K562 (cell line): Measurements from ENCODE around the gene CAPZA3.

Source experiments
- BDP1 ChIP-seq: IDR thresholded peaks from 3 replicates; pipeline ENCODE4 v1.6.1; 2011; ENCODE audit not compliant: insufficient read length, insufficient read depth
- CBFB ChIP-seq: sonication (generic); formaldehyde crosslinking; IDR thresholded peaks from 2 replicates; pipeline ENCODE4 v1.4.0; 2020; ENCODE audit warnings: mild to moderate bottlenecking, missing genetic modification reagents
- CBX3 ChIP-seq, 2 experiments: IDR thresholded peaks; 1 replicate in 1 of 2; 2 replicates in 1 of 2; pipeline ENCODE4 v1.6.1; 2012; ENCODE audit warnings: inconsistent platforms in 2 of 2, low read length in 2 of 2, borderline replicate concordance in 1 of 2, control low read depth in 1 of 2
- CEBPB ChIP-seq: fragments of 450-650 bp; IDR thresholded peaks from 2 replicates; pipeline ENCODE4 v1.6.1; 2016; ENCODE audit warnings: missing genetic modification characterization, missing compliant biosample characterization
- CTCF ChIP-seq, 3 experiments: IDR thresholded peaks in 2 of 3; conservative IDR thresholded peaks in 1 of 3; 2 replicates each; pipeline ENCODE4 v1.5.1; 2011 to 2012; ENCODE audit warnings: low read length in 3 of 3, mild to moderate bottlenecking in 3 of 3, control low read depth in 2 of 3, improper control_type of control experiment in 1 of 3, inconsistent platforms in 1 of 3, low read depth in 1 of 3, mixed read lengths in 1 of 3, moderate library complexity in 1 of 3; ENCODE audit not compliant: insufficient read depth in 2 of 3
- HDGF ChIP-seq: fragments of 450-650 bp; IDR thresholded peaks from 2 replicates; pipeline ENCODE4 v1.6.1; 2016
- SIN3A ChIP-seq, 2 experiments: fragments of 150-350 bp in 1 of 2; IDR thresholded peaks; 2 replicates each; pipeline ENCODE4 v1.6.1; 2011 to 2016; ENCODE audit warnings: borderline replicate concordance in 2 of 2, low read depth in 2 of 2, low read length in 2 of 2, mild to moderate bottlenecking in 2 of 2, moderate library complexity in 2 of 2; ENCODE audit not compliant: control insufficient read depth in 1 of 2
- USF2 ChIP-seq: sonication (generic); formaldehyde crosslinking; IDR thresholded peaks from 2 replicates; pipeline ENCODE4 v1.5.0; 2020; ENCODE audit warnings: missing genetic modification reagents
- ZNF253 ChIP-seq: fragments of 250-450 bp; sonication (Bioruptor Pico); conservative IDR thresholded peaks from 2 replicates; pipeline ENCODE4 v1.6.1; 2021; ENCODE audit warnings: mild to moderate bottlenecking
- TF ChIP-seq, protein P1 (sequence below): sonication (generic); formaldehyde crosslinking; IDR thresholded peaks from 2 replicates; pipeline ENCODE4 v1.8.0; 2022; ENCODE audit warnings: missing genetic modification reagents, mild to moderate bottlenecking, borderline replicate concordance
- TF ChIP-seq, protein P2 (sequence below): sonication (generic); formaldehyde crosslinking; IDR thresholded peaks from 2 replicates; pipeline ENCODE4 v1.9.0; 2022; ENCODE audit warnings: mild to moderate bottlenecking, missing genetic modification reagents

GRCh38 chr12:18706798-18707197 lies 31.1 kb upstream of the CAPZA3 start:
- TF ChIP-seq, protein P1, sequence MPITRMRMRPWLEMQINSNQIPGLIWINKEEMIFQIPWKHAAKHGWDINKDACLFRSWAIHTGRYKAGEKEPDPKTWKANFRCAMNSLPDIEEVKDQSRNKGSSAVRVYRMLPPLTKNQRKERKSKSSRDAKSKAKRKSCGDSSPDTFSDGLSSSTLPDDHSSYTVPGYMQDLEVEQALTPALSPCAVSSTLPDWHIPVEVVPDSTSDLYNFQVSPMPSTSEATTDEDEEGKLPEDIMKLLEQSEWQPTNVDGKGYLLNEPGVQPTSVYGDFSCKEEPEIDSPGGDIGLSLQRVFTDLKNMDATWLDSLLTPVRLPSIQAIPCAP: no peak
- no peak for TF ChIP-seq CTCF (IDR thresholded peaks at IDR 0.05 in 2 of 3, conservative IDR thresholded peaks at IDR 0.05 in 1 of 3; ENCODE audit: insufficient read depth in 2 of 3, low read depth in 1 of 3, low read length in 3 of 3)
- no peak for TF ChIP-seq ZNF253 (CRISPR knock-in tag)
- TF ChIP-seq BDP1: no peak
- no peak for TF ChIP-seq CBX3 (IDR thresholded peaks at IDR 0.05; ENCODE audit: borderline replicate concordance in 1 of 2, low read length in 2 of 2)
- TF ChIP-seq CBFB (CRISPR knock-in tag): no peak
- no peak for TF ChIP-seq SIN3A (IDR thresholded peaks at IDR 0.05; ENCODE audit: borderline replicate concordance in 2 of 2, control insufficient read depth in 1 of 2, low read depth in 2 of 2, low read length in 2 of 2)
- TF ChIP-seq USF2 (CRISPR knock-in tag): no peak
- TF ChIP-seq, protein P2, sequence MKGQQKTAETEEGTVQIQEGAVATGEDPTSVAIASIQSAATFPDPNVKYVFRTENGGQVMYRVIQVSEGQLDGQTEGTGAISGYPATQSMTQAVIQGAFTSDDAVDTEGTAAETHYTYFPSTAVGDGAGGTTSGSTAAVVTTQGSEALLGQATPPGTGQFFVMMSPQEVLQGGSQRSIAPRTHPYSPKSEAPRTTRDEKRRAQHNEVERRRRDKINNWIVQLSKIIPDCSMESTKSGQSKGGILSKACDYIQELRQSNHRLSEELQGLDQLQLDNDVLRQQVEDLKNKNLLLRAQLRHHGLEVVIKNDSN (CRISPR knock-in tag): no peak
- no peak for TF ChIP-seq HDGF
- no peak for TF ChIP-seq CEBPB (tag)
